NCI-H510A (cell line): ENCODE results near the gene EHD1.

ENCODE experiments used
- DNase-seq: peaks from one replicate; lab custom pipeline; 2025; lab: John Stamatoyannopoulos, UW

EHD1 gene

DNA sequence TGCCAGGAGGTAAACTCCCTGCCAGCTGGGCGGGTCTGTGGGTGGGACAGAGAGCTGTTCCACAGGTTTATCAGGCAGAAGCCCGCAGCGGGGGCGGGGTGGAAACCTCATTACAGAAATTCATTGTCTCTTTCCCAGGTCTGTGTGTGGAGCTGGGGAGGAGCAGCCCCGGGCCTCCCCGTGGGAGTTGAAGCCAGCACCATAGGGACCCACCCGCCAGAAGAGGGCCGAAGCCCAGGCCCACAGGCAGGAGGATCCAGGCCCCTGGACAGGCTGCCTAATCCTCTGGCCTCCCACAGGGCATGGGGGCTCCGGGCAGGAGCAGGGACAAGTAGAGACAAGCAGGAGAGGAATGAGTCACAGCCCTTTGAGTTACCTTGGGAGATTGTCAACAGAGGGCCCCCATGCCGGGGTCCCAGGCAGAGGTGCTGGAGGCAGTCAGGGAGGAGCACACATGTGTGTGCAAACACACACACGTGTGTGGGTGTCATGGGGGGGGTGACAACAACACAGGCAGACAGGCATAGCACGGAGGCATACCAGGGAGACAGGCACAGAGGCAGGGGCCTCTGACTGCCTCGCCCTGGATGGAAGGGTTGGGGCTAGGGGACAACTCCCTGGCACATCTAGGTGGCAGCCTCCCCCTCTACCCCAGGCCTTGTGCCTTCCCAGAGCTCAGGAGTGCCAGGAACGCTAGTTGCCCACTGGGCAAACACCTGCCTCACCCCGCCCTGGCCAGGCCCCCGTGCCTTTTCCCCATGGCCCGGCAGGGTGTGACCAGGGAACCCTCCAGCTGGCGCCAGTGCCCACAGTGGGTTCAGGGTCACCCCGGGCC, 35.4 kb downstream of the EHD1 start:
- DNase-seq: no peak

DNA sequence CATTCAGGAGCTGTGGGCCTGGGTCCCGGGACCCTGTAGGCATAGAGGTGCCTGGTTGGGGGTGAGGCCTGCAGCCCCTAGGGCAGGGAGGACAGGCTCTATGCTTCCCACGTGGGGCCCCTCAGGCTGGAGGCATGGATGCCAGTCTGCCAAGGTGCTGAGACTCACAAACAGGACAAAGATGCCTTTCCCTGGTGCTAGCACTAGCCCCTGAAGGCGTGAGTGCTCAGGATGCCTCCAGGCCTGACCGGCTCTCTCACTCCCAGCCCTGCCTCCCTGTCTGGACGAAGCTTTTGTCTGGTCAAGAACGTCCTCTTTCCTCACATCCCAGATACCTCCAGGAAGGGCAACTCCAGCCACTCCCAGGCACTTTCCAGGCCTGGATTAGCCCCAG, 36.1 kb downstream of the EHD1 start:
- DNase-seq: no peak

DNA sequence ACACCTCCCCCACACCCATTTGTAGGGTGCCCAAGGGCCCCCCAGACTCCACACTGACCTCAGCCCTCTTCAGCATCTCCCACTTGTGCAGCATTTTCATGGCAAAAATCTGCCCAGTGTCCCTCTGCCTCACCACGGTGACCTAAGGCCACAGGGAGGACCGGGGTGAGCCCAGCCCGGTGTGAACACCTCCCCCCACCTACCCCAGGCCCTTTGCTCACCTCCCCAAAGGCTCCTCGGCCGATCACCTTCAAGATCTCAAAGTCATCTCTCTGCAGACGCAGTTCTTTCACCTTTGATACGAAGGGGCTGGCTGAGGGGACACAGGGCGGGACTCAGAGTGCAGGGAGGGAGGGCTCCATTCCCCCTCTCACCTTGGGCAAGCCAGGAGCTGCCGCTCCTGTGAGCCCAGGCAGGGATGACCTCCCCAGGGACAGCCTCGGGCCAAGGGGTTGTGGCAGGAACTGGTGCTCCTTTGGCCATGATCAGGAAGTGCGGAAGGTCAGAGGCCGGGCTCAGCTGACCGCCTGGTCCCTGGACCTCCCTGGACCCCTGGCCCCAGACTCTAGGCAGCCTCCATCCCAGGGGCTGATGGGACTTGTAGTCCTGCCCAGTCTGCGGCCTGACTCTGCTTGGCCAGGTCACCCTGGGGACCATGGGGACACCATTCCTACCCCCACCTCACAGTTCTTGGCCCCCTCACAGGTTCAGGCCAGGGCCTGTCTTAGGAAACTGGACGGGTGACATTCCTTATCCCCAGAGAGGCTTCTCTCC, 36.6 kb downstream of the EHD1 start:
- no peak for DNase-seq

DNA sequence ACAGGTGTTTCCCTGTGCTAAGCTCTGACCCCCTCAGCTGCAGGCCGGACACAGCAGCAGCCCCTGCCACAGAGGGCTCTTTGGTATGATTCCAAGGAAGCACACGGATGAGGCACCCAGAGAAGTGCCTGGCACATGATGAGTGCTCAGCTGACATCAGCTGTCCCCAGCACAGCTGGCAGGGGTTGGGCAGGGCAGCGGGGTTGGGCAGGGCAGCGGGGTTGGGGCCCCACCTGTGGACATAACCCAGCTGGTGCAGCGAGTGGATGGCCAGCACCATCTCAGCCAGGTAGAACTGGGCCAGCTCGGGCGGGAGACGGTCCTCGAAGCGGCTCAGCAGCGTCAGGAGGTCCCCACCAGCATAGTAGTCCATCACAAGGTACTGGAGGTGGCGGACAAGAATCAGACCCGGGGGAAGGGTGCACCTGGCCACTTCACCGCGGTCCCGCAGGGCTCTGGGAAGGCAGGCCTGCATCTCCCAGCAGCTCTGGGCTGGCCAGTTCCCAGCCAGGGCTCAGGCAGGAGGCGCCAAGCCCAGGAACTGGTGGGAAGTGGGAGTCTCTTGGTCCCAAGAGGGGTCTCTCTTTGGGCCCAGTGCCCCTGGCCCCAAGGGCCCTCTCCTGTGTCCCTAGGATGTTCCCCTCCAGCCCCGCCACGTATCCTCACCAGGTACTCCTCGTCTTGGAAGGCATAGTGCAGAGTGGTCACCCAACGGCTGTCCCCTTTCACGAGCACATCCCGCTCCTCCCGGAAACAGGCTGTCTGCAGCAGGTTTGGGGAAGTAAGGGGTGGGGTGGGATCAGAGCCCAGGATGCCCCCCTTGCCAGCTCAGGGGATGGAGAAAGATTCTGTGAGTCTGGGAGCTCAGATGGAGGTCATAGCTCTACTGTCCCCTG, 38.3 kb downstream of the EHD1 start:
- DNase-seq: no peak

DNA sequence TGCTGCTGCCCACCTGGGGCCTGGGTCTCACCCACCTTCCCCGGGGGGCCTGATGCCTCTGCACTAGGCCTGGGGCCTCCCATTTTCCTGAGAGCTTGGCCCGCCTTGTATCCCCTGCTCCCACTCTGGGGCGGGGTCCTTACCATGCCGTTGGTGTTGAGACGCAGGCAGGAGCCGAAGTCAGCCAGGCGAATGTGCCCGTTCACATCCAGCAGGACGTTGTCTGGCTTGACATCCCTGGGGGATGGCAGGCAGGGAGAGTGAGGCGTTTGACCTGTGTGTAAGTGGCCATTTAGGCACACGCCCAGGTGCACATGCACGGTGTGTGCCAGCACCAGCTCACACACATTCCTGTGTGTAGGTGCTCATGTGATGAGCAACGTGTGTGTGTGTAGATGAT, 39.1 kb downstream of the EHD1 start:
- DNase-seq: no peak

DNA sequence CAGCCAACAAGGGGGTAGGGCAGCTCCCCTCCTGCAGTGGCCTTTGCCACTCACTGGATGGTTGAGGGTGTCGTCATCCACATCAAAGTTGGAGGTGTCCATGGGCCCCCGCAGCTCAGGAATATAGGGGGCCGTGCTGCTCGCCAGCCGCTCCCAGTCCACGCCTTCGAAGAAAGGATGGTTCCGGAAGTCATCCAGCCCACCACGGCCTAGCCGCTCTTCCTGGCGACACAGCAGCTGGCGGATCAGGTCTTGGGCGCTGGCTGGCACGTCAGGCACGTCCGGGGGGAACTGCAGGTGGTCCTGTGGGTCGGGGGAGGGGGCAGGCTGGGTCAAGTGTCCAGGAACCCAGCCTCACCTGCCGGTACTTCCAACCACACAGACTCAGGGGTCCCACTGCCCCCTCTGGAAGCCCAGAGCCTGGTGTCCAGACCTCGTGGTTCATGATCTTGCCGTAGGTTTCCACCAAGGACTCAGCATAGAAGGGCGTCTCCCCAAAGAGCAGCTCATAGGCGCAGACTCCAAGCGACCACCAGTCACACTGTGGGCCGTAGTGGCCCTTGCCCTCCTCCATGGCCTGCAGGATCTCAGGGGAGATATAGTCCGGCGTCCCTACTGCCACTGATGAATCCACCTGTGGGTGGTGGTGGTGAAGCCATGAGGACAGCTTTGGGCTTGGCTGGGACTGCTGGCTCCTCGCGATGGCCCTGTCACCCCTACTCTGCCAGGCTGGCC, 39.7 kb downstream of the EHD1 start:
- DNase-seq: no peak

DNA sequence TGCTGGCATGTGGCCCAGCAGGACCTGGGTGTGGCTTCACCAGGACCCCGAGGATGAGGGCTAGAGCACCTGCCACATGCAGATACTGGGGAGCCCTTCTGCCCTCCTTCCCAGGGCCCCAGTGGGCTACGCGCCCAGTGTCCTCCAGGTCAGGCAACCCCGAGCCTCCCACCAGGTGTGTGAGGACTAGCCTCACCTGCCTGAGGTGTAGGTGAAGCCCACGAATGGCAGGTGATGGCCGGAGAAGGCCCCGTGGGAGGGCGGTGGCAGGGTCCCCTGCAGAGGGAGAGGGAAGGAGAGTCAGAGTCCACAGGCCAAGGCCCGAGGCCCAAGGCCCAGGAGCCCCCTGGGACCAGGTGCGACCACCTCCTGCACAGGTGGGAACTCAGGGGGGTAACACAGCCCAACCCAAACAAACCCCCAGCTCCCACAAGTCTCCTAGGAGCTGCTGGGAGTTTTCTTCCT, 40.5 kb downstream of the EHD1 start:
- DNase-seq: no peak

DNA sequence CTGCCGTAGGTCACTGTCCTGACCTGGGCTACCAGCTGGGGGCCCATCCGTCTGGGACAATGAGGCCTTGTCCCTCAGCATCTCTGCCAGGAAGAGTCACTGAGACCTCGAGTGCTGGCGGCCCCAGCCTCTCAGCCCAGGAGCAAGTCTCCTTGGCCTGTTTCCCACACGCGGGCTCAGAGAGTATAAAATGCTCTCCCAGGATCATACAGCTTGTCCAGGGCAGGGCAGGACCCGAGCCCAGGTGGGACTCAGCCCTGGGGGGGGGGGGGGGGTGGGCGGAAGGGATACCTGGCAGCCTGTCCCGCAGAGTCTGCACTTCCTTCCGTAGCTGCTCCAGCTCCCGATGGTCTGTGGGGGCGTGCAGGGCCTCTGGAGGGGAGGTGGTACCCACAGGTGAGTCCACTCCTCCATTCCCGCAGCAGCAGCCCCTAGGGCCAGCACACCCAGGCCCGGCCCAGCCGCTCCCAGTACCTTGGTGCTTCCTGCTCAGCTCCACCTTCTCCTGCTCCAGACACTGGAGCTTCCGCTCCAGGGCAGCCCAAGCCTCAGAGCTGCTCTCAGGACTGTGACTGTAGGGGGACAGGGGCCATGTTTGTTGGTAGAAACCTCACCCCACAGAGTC, 41.9 kb downstream of the EHD1 start:
- DNase-seq: no peak

DNA sequence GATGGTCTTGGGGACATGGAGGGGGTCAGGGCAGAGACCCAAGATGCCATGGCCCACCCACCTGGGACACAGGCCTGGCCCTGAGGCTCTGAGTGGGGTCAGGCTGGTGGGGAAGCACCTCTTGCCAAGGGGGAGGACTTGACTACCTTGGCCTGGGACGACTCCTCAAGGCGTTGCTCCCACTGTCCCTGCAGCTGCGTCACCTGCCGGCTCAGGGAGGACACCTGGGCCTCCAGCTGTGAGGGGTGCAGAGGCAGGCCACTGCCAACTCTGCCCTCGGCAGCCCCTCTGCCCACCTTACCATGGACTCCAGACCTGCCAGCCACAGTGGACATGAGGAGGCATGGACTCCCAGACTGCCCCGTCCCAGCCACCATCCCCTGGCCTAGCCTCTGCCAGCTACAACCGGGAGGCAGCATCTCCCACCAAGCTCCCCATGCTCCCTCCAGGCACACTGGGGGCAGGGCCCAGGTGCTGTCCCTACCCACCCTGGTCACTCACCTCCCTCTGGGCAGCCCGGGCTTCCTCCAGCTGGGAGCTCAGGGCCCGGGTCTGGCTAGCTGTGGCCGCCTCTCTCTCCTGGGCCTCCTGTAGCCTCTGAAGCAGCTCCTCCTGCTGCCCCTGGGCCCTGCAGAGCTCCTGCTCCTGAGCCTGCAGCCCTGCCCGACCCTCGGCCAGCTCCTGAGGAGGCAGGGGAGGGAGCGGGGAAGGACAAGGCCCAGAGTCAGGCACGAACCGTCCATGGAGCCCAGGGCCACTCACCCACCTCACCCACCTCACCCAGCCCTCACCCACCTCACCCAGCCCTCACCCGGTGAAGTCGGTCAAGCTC, 42.6 kb downstream of the EHD1 start:
- DNase-seq: no peak

DNA sequence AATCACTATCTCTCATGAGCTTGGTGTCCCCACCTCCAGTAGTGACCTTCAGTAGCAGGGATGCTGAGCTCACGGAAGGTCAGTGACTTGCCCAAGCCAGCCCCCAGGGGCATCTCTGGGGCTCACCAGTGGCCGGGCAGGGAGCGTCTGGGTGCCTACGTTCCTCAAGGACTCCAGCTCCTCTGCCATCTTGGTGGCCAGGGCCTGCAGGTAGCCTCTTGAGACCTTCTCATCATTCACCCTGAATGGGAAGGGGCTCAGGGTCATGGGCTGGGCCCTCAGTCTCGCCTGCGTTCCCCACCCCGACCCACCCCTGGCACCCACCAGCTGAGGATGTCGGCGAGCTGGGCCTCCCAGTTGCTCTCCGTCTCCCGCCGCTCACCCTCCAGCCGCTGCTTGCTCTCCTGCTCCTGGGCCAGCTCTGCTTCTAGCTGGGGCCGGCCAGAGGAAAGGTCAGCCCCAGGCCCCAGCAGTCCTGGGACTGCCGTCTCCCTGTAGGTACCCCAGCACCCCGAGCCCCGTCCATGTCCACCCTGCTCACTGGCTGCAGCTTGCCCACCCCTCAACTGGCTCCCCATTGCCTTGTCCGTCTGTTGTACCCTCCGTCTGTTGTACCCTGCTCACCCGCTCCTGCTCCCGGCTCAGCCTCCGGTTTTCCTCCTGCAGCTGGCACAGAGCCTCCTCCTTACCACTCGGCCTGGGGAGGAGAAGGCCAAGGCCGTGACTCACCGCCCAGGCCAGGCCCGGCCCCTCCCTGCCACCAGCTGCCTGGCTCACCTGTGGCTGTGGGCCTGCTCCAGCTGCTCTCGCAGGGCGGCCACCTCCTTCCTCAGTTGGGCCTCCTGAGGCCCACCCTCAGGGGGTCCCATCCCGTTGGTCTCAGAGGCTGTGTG, 43.5 kb downstream of the EHD1 start:
- DNase-seq: no peak

DNA sequence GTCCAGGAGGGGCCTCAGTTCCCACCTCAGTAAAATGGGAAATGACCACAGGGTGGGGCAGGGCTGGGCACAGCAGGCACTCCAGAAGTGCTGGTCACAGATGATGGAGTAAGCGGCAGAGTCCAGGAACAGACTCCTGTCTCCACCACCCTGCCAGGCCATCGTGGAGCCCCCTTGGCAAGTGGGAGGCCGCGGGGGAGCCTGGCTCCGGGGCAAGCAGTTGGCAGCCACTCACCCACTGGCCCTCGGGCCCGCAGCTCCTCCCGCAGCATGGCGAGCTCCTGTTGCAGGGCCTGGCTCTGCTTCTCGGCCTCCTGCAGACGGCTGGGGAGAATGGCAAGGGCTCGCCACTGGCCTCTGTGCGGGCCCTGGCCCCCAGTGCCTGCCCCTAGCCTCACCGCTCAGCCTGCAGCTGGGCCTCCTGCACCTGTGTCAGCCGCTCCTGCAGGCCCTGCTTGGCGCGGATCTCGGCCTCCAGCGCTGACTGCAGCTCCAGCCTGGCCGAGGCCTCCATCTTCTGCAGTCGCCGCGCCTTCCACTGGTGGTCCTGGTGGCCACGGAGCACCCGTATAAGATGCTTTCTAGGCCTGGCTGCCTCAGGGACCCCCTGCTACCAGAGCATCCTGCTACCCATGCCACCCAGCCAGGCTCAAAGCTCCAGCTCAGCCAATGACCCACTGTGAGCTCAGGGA, 44.2 kb downstream of the EHD1 start:
- no peak for DNase-seq

DNA sequence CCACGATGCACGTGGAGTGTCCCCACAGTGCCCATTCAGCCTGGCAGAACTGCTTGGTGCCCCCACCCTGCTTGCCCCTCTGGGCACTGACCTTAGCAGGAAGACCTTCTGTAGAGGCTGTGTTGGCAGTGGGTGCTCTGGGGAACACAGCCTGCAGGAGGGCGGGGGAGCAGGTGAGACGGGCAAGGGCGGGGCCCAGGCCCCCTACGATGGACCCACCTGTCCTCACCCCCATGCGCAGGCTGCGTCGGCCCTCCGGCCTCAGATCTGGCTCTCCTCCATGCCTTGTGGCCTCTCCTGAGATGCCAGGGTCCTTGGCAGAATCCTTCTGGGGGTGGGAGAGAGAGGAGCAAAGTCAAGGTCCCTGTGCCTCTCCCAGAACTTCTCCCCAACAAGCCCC, 44.9 kb downstream of the EHD1 start:
- no peak for DNase-seq

DNA sequence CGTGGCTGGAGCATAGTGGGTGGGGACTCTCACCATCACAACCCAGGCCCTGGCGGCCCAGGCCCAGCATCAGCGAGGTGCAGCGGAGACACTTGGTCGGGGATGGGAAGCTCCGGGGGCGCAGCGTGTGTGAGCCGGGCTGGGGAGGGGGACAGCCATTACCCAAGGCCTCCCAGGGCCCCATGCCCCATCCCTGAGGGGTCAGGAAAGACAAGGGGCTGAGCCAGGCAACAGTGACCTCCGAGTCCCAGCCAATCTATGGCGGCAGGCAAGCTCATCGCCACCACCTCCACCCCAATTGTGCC, 45.3 kb downstream of the EHD1 start:
- DNase-seq: no peak

DNA sequence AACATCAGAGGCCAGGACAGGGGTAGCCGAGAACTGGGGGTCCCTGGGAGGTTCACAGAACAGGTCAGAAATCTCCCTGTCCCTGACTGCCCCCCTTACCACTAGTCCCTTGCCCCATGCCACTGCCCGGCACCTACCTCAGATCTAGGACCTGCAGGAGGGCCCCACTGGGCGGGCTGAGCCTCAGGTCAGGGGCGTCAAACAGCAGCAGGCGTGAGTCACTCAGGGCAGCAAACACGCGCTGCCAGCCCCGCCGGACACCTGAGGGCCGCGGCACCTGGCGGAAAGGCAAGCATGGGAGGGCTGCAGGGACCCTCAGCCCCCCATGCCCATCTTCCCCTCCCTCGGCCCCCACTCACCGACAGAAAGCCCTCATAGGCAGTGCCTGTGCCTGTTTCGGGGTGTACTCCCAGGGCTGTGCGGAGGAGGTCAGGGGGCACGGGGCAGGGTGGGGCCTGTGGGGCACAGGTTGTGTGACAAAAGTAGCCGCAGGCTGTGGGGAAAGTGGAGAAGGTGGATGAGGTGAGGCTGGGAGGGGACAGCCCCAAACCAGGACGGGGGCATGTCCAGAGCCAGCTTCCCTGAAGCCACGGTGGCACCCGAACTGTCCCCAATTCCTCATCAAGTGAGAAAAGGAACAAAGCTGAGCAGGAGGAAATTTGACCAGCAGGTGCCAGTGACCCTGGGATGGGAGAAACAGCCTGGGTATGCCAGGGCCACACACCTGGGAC, 45.8 kb downstream of the EHD1 start:
- no peak for DNase-seq

DNA sequence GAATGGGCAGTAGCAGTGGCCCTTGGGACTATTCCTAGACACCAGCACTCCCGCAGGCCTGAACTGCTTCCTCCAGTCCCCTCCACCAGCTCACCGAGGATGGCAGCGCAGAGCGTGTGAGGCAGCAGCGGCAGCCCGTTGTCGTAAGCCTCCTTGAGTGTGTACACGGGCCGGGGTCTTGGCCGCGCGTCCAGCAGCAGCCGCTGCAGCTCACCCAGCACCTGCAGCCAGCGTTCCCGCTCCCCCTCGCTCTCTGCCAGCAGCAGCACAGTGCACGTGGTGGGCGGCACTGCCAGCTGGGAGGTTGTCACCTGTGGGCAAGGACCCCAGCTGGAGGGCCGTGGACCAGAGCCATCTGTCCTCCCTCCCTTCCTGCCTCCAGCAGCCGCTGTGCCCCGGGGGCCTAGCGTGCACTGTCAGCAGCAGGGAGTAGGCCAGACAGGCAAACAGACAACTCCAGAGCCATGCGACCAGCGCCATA, 47.0 kb downstream of the EHD1 start:
- no peak for DNase-seq

DNA sequence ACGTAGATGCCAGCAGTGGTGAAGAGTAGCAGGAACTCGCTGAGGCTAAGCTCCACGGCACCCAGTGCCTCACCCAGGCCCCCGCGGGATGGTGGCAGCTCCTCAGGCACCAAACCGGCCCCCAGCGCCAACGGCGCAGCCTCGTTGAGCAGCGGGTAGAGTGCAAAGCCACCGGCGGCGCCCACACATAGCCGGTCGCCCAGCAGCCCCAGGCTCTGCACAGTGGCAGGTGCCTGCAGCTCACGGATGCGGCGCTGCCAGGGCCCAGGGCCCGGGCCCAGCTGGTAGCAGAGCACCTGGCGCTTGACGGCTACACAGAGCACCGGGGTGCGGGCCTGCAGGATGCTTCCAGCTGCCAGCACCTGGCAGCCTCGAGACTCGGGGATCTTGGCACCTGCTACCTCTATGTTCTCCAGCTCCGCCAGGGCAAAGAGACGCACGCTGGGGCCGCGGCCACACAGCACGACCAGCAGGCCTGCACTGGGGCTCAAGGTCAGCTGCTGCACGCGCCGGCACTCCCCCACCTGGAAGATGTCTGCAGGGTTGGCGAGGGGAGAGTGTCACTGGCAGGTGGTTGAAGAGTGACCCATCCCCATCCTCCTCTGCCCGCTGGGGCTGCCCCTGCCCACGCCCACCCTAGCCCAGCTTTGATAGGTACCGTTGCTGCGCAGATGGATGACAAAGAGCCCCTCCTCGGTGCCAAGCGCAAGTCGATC, 48.7 kb downstream of the EHD1 start:
- DNase-seq: no peak

DNA sequence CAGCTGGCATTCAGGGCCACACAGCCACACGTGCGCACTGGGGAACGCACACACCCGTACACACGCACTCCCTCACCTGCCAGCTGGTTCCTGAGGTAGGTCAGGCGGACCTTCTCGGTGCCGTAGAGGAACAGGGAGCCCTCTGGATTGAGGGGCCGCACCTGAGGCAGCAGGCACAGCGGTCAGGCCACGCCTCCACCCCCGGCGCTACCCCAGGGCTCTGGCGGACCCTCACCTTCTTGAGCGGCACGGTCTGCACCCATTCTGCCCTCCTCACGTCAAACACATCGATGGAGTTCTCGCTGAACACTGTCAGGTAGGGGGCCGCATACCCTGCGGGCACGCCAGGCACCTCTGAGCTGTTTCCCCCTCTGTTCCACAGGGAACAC, 51.0 kb downstream of the EHD1 start:
- DNase-seq: no peak
